Mesendoderm (in vitro differentiated cells): ENCODE results near the gene KNOP1.

Experiments
- DNase-seq: peaks from one replicate; pipeline ENCODE4 v3.0.0; 2013
- H2AK5ac ChIP-seq: 2 replicates; pipeline ENCODE4 v1.6.1; 2013; ENCODE audit warnings: low read length, inconsistent platforms
- H2BK120ac ChIP-seq: 2 replicates; pipeline ENCODE4 v1.6.1; 2013; ENCODE audit warnings: low read depth, mild to moderate bottlenecking, low read length, moderate library complexity, mixed read lengths
- H2BK15ac ChIP-seq: replicated peaks from 2 replicates; pipeline ENCODE4 v1.6.1; 2013; ENCODE audit warnings: low read depth, mild to moderate bottlenecking, moderate library complexity
- H2BK5ac ChIP-seq: 2 replicates; pipeline ENCODE4 v1.6.1; 2013; ENCODE audit warnings: low read length, inconsistent platforms
- H3K18ac ChIP-seq: 2 replicates; pipeline ENCODE4 v1.6.1; 2013; ENCODE audit warnings: mild to moderate bottlenecking, low read length, mixed read lengths
- H3K23ac ChIP-seq: one replicate; pipeline ENCODE4 v1.6.1; 2013; ENCODE audit warnings: low read length
- H3K27ac ChIP-seq: 2 replicates; pipeline ENCODE4 v1.5.1; 2013; ENCODE audit warnings: low read depth, mild to moderate bottlenecking, inconsistent platforms, low read length, moderate library complexity
- H3K27me3 ChIP-seq: 2 replicates; pipeline ENCODE4 v1.6.1; 2013; ENCODE audit warnings: low read length, control low read depth, mild to moderate bottlenecking, inconsistent platforms; ENCODE audit not compliant: insufficient read depth, poor library complexity
- H3K36me3 ChIP-seq: 2 replicates; pipeline ENCODE4 v1.6.1; 2013; ENCODE audit warnings: low read length, inconsistent platforms; ENCODE audit not compliant: control insufficient read depth, insufficient read depth
- H3K4ac ChIP-seq: one replicate; pipeline ENCODE4 v1.6.1; 2013; ENCODE audit warnings: low read depth, mild to moderate bottlenecking, low read length, moderate library complexity
- H3K4me1 ChIP-seq: 2 replicates; pipeline ENCODE4 v1.6.1; 2013; ENCODE audit warnings: low read depth, low read length, inconsistent platforms; ENCODE audit not compliant: control insufficient read depth
- H3K4me2 ChIP-seq: 2 replicates; pipeline ENCODE4 v1.6.1; 2013; ENCODE audit warnings: low read length
- H3K4me3 ChIP-seq: 2 replicates; pipeline ENCODE4 v1.5.1; 2013; ENCODE audit warnings: mild to moderate bottlenecking, low read length
- H3K56ac ChIP-seq: one replicate; pipeline ENCODE4 v1.6.1; 2013; ENCODE audit warnings: low read length
- H3K79me1 ChIP-seq: 2 replicates; pipeline ENCODE4 v1.6.1; 2013; ENCODE audit warnings: low read length, inconsistent platforms
- H3K79me2 ChIP-seq: 2 replicates; pipeline ENCODE4 v1.6.1; 2013; ENCODE audit warnings: mild to moderate bottlenecking, low read length; ENCODE audit not compliant: control insufficient read depth, insufficient read depth
- H3K9ac ChIP-seq: 2 replicates; pipeline ENCODE4 v1.6.1; 2013; ENCODE audit warnings: low read length, inconsistent platforms
- H4K5ac ChIP-seq: one replicate; pipeline ENCODE4 v1.6.1; 2013; ENCODE audit warnings: low read length
- H4K8ac ChIP-seq: one replicate; pipeline ENCODE4 v1.6.1; 2013; ENCODE audit warnings: low read depth, mild to moderate bottlenecking, control low read depth, low read length, moderate library complexity
- WGBS: extraction: QIAGEN DNeasy Blood & Tissue Kit; methylation state at CpG from one replicate; pipeline ENCODE4 v1.1.7; 2013; ENCODE audit warnings: low lambda C conversion rate, missing lambda C conversion rate; ENCODE audit not compliant: insufficient coverage; ENCODE audit errors: extremely low coverage; 5-methylcytosine and 5-hydroxymethylcytosine counted together

Gene KNOP1

DNA sequence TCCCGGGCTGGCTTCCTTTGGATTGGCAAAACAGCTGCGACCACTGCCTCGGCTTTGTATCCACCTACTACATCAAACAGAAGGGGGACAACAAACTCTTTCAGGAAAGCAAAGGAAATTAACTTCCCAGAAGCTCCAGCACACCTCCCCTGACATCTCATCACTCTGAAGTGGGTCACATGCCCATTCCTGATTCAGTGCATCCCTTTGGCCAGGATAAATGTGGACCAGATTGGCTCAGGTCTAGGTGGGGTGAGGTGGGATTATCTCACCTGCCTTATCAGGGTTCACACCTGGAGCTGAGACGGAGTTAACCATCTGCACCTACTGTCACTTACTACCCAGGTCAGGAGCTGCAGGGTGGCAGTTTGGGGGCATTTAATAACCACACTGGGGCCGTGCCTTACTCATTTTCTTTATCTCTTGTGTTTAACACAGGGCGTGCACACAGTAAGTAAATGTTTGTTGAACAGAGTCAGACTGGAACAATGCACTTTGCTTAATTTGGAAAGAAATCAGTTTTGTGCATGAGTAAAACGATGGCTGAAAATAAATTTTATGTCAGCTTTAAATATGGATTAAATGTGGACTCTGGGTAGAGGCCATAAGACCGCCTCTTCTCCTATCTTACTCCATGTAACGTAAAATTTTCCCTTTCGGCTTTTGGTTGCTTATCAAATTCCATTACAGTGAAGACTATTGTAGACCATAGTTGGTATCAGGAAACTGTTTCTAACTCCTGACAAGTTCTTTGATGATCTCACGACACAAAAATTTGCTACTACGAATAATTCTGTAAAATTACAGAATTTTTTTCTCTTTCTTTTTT lies 36.0 kb upstream of the KNOP1 start:
- no CpG with 5 or more reads among the region's 12 CpGs for WGBS
- Histone ChIP-seq H3K18ac (no peak overlapping the region), H2BK15ac (no peak overlapping the region), H3K4me1 (no peaks in the 10 kb centered on the region), H2BK5ac (no peak overlapping the region), H3K56ac (no peak overlapping the region), H4K5ac (no peak overlapping the region), H3K23ac (no peak overlapping the region), H3K36me3 (no peaks in the 10 kb centered on the region), H3K27ac (no peak overlapping the region), H2BK120ac (no peak overlapping the region), H3K79me1 (no peaks in the 10 kb centered on the region), H3K4me2 (no peak overlapping the region), H3K27me3 (no peaks in the 10 kb centered on the region), H3K4ac (no peak overlapping the region), H4K8ac (no peak overlapping the region), H3K9ac (no peak overlapping the region), H3K4me3 (no peak overlapping the region), H3K79me2 (no peaks in the 10 kb centered on the region), H2AK5ac (no peak overlapping the region)
- DNase-seq, result peak; percentile 24

DNA sequence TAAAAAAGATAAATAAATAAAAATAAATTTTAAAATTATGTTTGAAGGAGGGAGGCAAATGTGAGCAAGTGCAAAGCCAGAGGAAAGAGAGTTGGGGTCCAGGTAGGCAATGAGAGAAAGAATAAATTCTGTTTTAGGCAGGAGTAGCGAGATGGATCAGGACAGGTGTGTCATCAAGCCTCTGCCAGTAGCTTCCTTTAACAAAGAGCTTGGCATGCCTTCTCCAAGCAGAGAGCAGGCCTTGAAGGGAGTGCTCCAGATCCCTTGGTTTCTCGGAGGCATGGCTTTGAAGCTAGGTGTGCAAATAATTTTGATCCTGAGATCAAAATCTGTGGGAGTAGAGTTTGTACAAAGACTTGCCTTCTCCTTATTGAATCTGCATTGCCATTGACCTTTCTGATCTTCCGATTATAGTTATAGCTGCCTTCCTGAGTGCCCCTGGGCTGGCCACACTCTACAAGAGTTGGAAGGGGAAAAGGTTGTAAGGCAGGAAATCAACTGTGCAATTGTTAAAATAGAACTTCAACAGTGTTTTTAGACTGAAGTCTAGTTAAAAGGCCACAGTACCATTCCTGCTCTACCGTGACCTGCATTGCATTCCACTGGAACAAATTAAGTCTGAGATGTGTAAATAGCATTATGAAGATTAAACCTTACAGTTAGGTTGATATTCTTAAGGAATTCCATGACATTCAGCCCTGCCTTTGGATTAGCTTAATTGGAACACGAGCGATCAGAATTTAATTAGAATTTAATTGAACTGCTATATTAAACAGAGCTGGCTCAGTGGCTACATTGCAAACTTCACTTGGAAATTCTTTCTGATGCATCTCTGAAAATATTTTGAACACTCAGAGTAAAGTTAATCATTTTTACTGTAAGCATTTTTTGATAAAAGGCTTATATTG lies 33.7 kb upstream of the KNOP1 start:
- Histone ChIP-seq H3K4ac (no peak overlapping the region), H3K36me3 (no peaks in the 10 kb centered on the region), H3K27ac (no peak overlapping the region), H2AK5ac (no peak overlapping the region), H4K5ac (no peak overlapping the region), H2BK15ac (no peak overlapping the region), H3K79me2 (no peaks in the 10 kb centered on the region), H3K56ac (no peak overlapping the region), H3K79me1 (no peaks in the 10 kb centered on the region), H3K4me3 (no peak overlapping the region), H2BK5ac (no peak overlapping the region), H3K4me2 (no peak overlapping the region), H4K8ac (no peak overlapping the region), H3K27me3 (no peaks in the 10 kb centered on the region), H3K9ac (no peak overlapping the region), H3K23ac (no peak overlapping the region), H2BK120ac (no peak overlapping the region), H3K18ac (no peak overlapping the region), H3K4me1 (no peaks in the 10 kb centered on the region)
- WGBS, result no CpG with 5 or more reads among the region's 6 CpGs
- DNase-seq, result no peak

DNA sequence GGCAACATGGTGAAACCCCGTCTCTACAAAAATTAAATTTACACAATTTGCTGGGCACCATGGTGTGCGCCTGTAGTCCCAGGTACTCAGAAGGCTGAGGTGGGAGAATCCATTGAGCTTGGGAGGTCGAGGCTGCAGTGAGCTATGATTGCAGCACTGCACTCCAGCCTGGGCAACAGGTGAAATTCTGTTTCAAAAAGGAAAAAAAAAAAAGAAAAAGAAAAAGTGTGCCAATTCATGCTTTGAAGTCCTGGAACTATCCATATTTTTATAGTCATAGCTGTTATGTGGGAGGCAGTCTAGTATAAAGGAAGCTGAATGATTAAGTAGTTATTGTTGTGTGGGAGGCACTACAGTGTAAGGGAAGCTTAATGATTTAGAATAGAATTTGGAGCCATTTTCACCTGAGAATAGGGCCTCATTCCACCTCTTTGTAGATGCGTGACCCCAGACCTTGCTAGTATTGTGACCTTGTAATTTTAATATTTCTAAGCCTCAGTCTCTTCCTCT lies 31.6 kb upstream of the KNOP1 start:
- Histone ChIP-seq H3K9ac (no peak overlapping the region), H3K27me3 (no peaks in the 10 kb centered on the region), H3K36me3 (no peaks in the 10 kb centered on the region), H2AK5ac (no peak overlapping the region), H3K4me2 (no peak overlapping the region), H3K79me1 (no peaks in the 10 kb centered on the region), H3K4me1 (no peaks in the 10 kb centered on the region), H4K5ac (no peak overlapping the region), H3K27ac (no peak overlapping the region), H3K18ac (no peak overlapping the region), H3K23ac (no peak overlapping the region), H4K8ac (no peak overlapping the region), H3K79me2 (no peaks in the 10 kb centered on the region), H2BK5ac (no peak overlapping the region), H3K4ac (no peak overlapping the region), H3K4me3 (no peak overlapping the region), H3K56ac (no peak overlapping the region), H2BK120ac (no peak overlapping the region), H2BK15ac (no peak overlapping the region)
- whole genome bisulfite sequencing, result no CpG with 5 or more reads among the region's 4 CpGs
- no peak for DNase-seq

DNA sequence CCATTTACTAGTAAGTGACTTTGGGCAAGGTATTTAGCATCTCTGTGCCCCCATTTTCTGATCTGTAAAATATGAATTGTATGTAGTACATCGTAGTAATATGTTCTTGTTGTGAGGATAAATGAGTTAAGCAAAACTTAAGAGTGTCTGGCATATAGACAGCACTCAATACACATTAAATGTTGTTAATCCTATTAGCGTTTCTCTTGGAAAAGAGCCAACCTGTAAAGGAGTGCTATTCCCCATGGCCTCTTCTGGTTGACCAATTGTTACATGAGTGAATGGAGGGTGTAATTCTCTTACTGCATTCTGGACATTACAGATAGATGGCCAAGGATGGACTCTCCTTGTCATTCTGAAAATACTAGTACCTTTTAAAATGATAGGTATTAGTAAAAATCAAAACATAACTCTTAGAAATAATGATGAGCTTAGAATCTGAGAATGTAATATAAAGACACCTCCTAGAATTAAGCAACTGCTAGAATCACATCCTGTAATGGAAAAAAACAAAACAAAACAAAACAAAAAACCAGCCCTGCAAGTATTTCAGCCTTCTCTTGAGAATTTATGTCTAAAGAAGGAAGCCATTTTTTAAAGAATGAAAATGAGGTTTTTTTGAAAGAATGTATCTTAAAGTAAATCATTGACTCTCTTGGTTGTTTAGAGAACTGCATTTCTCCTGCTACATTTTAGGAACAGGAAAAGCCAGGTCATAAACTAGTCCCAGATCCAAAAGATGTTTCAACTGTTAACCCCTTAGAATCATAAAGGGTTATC lies 30.6 kb upstream of the KNOP1 start:
- Histone ChIP-seq H2BK15ac (no peak overlapping the region), H2AK5ac (no peak overlapping the region), H3K27ac (no peak overlapping the region), H4K8ac (no peak overlapping the region), H3K18ac (no peak overlapping the region), H3K27me3 (no peaks in the 10 kb centered on the region), H3K4me3 (no peak overlapping the region), H3K4ac (no peak overlapping the region), H3K4me2 (no peak overlapping the region), H3K36me3 (no peaks in the 10 kb centered on the region), H2BK5ac (no peak overlapping the region), H2BK120ac (no peak overlapping the region), H3K23ac (no peak overlapping the region), H3K79me1 (no peaks in the 10 kb centered on the region), H4K5ac (no peak overlapping the region), H3K79me2 (no peaks in the 10 kb centered on the region), H3K9ac (no peak overlapping the region), H3K56ac (no peak overlapping the region), H3K4me1 (no peaks in the 10 kb centered on the region)
- peak; percentile 28 for DNase-seq
- WGBS, result no CpG with 5 or more reads among the region's 2 CpGs

DNA sequence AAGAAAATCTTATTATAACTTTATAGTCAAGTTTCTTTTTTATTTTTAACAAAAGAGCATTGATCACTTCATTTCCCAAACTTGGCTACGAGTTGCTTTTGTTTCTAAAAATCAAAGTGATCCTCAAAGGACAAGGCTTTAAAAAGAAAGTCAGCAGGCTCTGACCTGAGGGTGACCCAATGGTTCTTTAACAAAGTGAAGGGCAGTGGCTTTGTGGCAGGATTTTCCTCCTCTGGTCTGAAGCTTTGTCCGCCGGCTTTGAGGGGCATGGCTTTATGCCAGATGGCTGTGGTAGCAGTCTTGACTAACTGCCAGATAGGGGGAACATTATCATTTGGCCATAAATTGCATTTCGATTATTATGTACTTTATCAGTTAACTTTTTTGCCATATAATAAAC lies 28.5 kb upstream of the KNOP1 start:
- Histone ChIP-seq H3K56ac (no peak overlapping the region), H4K5ac (no peak overlapping the region), H2BK5ac (no peak overlapping the region), H3K79me2 (no peaks in the 10 kb centered on the region), H3K36me3 (no peaks in the 10 kb centered on the region), H3K4me3 (no peak overlapping the region), H3K9ac (no peak overlapping the region), H2BK120ac (no peak overlapping the region), H3K4me1 (no peaks in the 10 kb centered on the region), H3K4ac (no peak overlapping the region), H3K27me3 (no peaks in the 10 kb centered on the region), H3K4me2 (no peak overlapping the region), H3K79me1 (no peaks in the 10 kb centered on the region), H3K27ac (no peak overlapping the region), H3K18ac (no peak overlapping the region), H2BK15ac (no peak overlapping the region), H2AK5ac (no peak overlapping the region), H3K23ac (no peak overlapping the region), H4K8ac (no peak overlapping the region)
- no CpG with 5 or more reads among the region's 4 CpGs for WGBS
- DNase-seq, result no peak
